Colon (tissue), 2 donors: ENCODE results near the gene GLA.

Experiments
- FAIRE-seq: peaks from 2 replicates; lab custom pipeline; 2012; peaks lifted over from hg19 to GRCh38; lab: Jason Lieb, UNC
- donor health status: control.
- donor health status: control.

Gene GLA

DNA sequence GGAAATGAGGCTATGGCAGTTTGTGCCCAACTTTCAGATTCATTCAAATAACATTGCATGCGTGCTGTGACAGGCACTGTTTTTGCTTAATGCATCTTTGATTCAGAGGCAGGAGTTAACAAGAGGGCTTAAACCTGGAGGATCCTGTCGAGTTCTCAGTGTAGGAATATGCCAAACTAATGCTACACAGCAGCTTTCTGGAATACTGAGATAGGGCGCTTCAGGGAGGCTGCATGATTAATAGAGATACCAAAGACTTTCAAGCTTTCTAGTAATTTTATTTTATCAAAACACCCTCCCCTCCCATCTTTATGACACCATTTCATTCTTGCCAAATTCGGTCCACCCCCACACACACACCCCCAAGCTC is 58.5 kb downstream of the GLA start:
- FAIRE-seq: no peak

DNA sequence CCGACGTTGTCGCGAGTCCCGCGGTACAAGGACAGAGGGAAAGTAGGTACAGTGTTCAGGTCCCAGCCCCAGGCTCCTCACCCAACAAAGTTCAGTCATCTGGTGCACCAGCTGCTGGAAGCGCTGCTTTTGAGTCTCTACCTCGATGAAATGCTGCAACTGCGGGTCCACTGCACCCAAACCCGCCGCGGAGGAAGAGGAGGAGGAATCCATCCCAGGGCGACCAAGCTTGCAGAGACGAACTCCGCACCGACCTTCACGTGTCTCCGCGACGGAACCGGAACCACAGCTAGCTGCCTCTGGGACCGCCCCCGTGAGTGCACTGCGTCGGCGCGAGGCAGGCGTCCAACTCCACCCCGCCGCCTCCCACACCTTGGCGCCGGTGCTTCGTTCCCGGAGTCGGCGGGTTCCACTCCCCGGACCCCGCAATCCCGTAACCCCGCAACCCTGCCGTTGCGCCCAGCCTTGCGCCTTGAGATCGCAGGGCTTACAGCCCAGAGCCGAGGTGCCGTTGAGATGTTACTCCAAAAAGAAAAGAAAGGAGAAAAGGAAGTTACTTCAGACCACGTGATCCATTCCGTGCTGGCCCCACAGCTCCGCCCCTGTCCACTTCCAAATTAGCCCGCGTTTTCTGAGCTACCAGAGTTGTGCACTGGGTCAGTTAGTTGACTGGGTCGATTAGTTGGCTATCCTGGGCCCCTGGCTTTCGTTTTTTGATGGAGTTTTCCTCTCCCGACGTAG is 59.1 kb downstream of the GLA start, which contains the start of gene TIMM8A:
TIMM8A (minus strand) TSS at position 291 of the 741 bp plus-strand sequence; CDS start at position 213, 78 bp downstream.
- FAIRE-seq: no peak

DNA sequence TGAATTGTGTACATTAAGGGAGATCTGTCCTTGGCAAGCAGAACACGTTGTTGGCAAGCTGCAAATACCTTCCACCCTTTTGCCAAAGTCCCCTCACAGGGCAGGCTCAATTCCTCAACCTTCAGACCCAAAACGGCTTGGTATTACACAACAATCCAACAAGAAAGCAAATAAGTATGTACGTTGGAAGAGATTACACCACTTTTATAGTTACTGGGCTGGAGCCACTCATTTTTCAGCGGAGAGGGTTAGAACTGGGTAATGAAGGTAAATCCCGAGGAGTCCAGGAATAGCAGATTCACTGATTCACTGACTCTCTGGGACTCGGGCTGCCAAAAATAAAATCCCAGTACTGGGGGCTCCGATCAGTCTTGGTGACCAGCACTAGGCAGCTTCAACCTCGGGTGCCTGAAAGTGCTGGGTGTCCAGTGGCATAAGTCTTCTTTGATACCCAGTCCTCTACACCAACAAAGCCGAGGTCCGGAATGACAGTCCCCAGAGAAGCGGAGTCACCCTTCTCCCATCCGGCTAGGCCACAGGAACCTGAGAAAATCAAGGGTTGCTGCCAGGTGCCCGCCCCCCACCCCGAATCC is 59.8 kb downstream of the GLA start:
- FAIRE-seq: no peak
